OCI-LY3 (cell line): ENCODE data around the gene KLHL6.

ENCODE experiments used
- CTCF ChIP-seq: fragments of 200-600, 300-600 bp; sonication (generic); IDR thresholded peaks from 2 replicates; pipeline ENCODE4 v1.5.1; 2014; ENCODE audit warnings: antibody characterized with exemption, low read length, low read depth
- EZH2phosphoT487 ChIP-seq: fragments of 200-600 bp; shearing (Covaris generic); IDR thresholded peaks from 2 replicates; pipeline ENCODE4 v1.6.1; 2018; ENCODE audit warnings: antibody characterized with exemption, mixed run types, low read depth

- TF ChIP-seq CTCF (no peak), EZH2phosphoT487 (no peak)
These were observed 80.3 kb downstream of the KLHL6 start for GRCh38 chr3:183475016-183475763.
